Epithelial cell of proximal tubule (primary cell): ENCODE data around the gene DDX42. TPM values are rescaled to one million over a fixed set of nuclear protein-coding genes. Genes with fewer than 3 reads are reported as not detected.
"Not testable (repeated sequence)": the region's sequence is repeated elsewhere in the genome, so short reads cannot be mapped to it uniquely, and the experiment has no call there.

Experiments
- DNase-seq: peaks from one replicate; pipeline ENCODE4 v3.0.0-alpha.2; 2011; ENCODE audit warnings: low read depth
- H3K4me3 ChIP-seq: 2 replicates; pipeline ENCODE4 v1.5.1; 2011; ENCODE audit warnings: low read depth, mild to moderate bottlenecking, low read length
- CTCF ChIP-seq: conservative IDR thresholded peaks from 2 replicates; pipeline ENCODE4 v1.5.1; 2012; ENCODE audit warnings: low read depth, mild to moderate bottlenecking, low read length
- total RNA-seq: library from RNA; depleted of rRNA; stranded (reverse); fragments of >200 nt; gene quantifications from 2 replicates; pipeline ENCODE4 v1.2.3, GENCODE V29; 2015

Gene DDX42
- total RNA-seq, 1 donor from 2014 or later, result 44.6 TPM

GRCh38 chr17:63854709-63855108 is 80.7 kb downstream of the DDX42 start:
- no peak for TF ChIP-seq CTCF
- DNase-seq, result no peak
- H3K4me3 ChIP-seq, result no peak overlapping the region

GRCh38 chr17:63855185-63855584 is 81.2 kb downstream of the DDX42 start:
- DNase-seq, result no peak
- H3K4me3 ChIP-seq, result no peak overlapping the region
- TF ChIP-seq CTCF, result no peak

- not testable (repeated sequence) for DNase-seq, H3K4me3 ChIP-seq
These were observed 82.5 kb downstream of the DDX42 start for GRCh38 chr17:63856425-63856824.

- no peak for DNase-seq
- no peak for TF ChIP-seq CTCF
- no peak overlapping the region for H3K4me3 ChIP-seq
These were observed 85.3 kb downstream of the DDX42 start for GRCh38 chr17:63859257-63859656.

- H3K4me3 ChIP-seq, DNase-seq: not testable (repeated sequence)
- TF ChIP-seq CTCF, result peak; percentile 25
These were observed 92.7 kb downstream of the DDX42 start for GRCh38 chr17:63866625-63867024.

Other genes starting within 250 kb of the DDX42 start
- 36.1 and 45.8 TPM in 2 replicates for gene DCAF7, start 223.7 kb upstream of the DDX42 start, total RNA-seq
- gene TACO1, start 173.3 kb upstream of the DDX42 start, total RNA-seq, result 22.8 and 32.8 TPM in 2 replicates
- gene MAP3K3, start 151.8 kb upstream of the DDX42 start, total RNA-seq, result 12.8 and 17.4 TPM in 2 replicates
- 111 and 161 TPM in 2 replicates for gene LIMD2, start 74.0 kb upstream of the DDX42 start, total RNA-seq
- 23.0 and 33.9 TPM in 2 replicates for gene STRADA, start 32.4 kb upstream of the DDX42 start, total RNA-seq
- 27.6 and 34.8 TPM in 2 replicates for gene CCDC47, start 573 bp upstream of the DDX42 start, total RNA-seq
- 83.9 and 109 TPM in 2 replicates for gene PSMC5, start 53.3 kb downstream of the DDX42 start, total RNA-seq
- 71.7 and 86.2 TPM in 2 replicates for gene FTSJ3, start 53.5 kb downstream of the DDX42 start, total RNA-seq
- 95.9 and 135 TPM in 2 replicates for gene SMARCD2, start 68.5 kb downstream of the DDX42 start, total RNA-seq
- not detected in 2 replicates for gene CSH2, start 99.5 kb downstream of the DDX42 start, total RNA-seq
- gene GH2, start 107.8 kb downstream of the DDX42 start, total RNA-seq, result not detected in 2 replicates
- not detected in 2 replicates for gene CSH1, start 122.4 kb downstream of the DDX42 start, total RNA-seq
- not detected in 2 replicates for gene CSHL1, start 137.1 kb downstream of the DDX42 start, total RNA-seq
- not detected in 2 replicates for gene GH1, start 144.7 kb downstream of the DDX42 start, total RNA-seq
- gene CD79B, start 158.2 kb downstream of the DDX42 start, total RNA-seq, result not detected in 2 replicates
- gene SCN4A, start 198.7 kb downstream of the DDX42 start, total RNA-seq, result under 0.01 TPM in 1 of 2 replicates, not detected in the other
- gene PRR29, start 224.2 kb downstream of the DDX42 start, total RNA-seq, result 0.14 and 0.17 TPM in 2 replicates
- gene ICAM2, start 246.5 kb downstream of the DDX42 start, total RNA-seq, result 18.4 and 19.9 TPM in 2 replicates